B cell (primary cell): ENCODE results near the gene STEAP4. TPM values are rescaled to one million over a fixed set of nuclear protein-coding genes. Genes with fewer than 3 reads are reported as not detected.

ENCODE experiments used
- ATAC-seq: fragments of 200-7000 bp; cut with Tn5 transposase; one replicate; pipeline ENCODE4 v1.10.0; 2021; ENCODE audit warnings: low read depth, mild to moderate bottlenecking, moderate number of reproducible peaks, moderate library complexity
- CTCF ChIA-PET: fragments of 350-600 bp; sonication (Branson Sonifier 250); formaldehyde crosslinking; loops from one replicate; lab custom pipeline; 2021; ENCODE audit warnings: antibody characterized with exemption, inconsistent platforms; lab: Charles Lee
- POLR2A ChIA-PET: fragments of 350-600 bp; sonication (Branson Sonifier 250); formaldehyde crosslinking; loops from one replicate; lab custom pipeline; 2021; ENCODE audit warnings: antibody characterized with exemption; lab: Charles Lee
- DNase-seq: peaks from one replicate; pipeline ENCODE4 v3.0.0; 2013
- H2AFZ ChIP-seq: 2 replicates; pipeline ENCODE4 v1.6.1; 2012; ENCODE audit warnings: mild to moderate bottlenecking, low read depth, low read length; ENCODE audit not compliant: insufficient read depth, poor library complexity, severe bottlenecking
- H3K27ac ChIP-seq, 2 donors: 1 replicate in 1 of 2; 2 replicates in 1 of 2; pipeline ENCODE4 v1.5.1; 2012 to 2013; ENCODE audit warnings: low read length in 2 of 2, mild to moderate bottlenecking in 2 of 2, moderate library complexity in 1 of 2
- H3K27me3 ChIP-seq, 4 experiments: fragments of 200-600 bp in 1 of 4; sonication (generic) in 1 of 4; replicated peaks in 1 of 4; 1 replicate in 2 of 4; 2 replicates in 2 of 4; pipeline versions ENCODE4 v1.6.1 to v1.7.0; 2013 to 2016; ENCODE audit warnings: low read length in 3 of 4, mild to moderate bottlenecking in 2 of 4, mixed read lengths in 1 of 4, moderate library complexity in 1 of 4; ENCODE audit not compliant: insufficient read depth in 4 of 4, control insufficient read depth in 3 of 4; ENCODE audit errors: control extremely low read depth in 1 of 4
- H3K36me3 ChIP-seq, 2 experiments: replicated peaks in 1 of 2; 1 replicate in 1 of 2; 2 replicates in 1 of 2; pipeline versions ENCODE4 v1.6.1 to v1.7.1; 2013; ENCODE audit warnings: low read length in 1 of 2; ENCODE audit not compliant: insufficient read depth in 2 of 2, control insufficient read depth in 1 of 2; ENCODE audit errors: control extremely low read depth in 1 of 2, extremely low read depth in 1 of 2
- H3K4me1 ChIP-seq, 2 donors: fragments of 200-600 bp in 1 of 2; sonication (generic) in 1 of 2; 1 replicate in 1 of 2; 2 replicates in 1 of 2; pipeline versions ENCODE4 v1.5.1 to v1.6.1; 2013 to 2017; ENCODE audit warnings: low read length in 2 of 2; ENCODE audit not compliant: control insufficient read depth in 2 of 2, insufficient read depth in 2 of 2
- H3K4me2 ChIP-seq: replicated peaks from 2 replicates; pipeline ENCODE3; 2012; ENCODE audit warnings: mild to moderate bottlenecking, low read depth, low read length; ENCODE audit not compliant: poor library complexity, severe bottlenecking
- H3K4me3 ChIP-seq, 5 experiments: fragments of 200-600 bp in 1 of 5; sonication (generic) in 1 of 5; 1 replicate in 3 of 5; 2 replicates in 2 of 5; pipeline versions ENCODE4 v1.5.1 to v1.7.0; 2011 to 2016; ENCODE audit warnings: low read length in 4 of 5, mild to moderate bottlenecking in 4 of 5, low read depth in 2 of 5, control low read depth in 1 of 5, moderate library complexity in 1 of 5; ENCODE audit not compliant: insufficient read depth in 1 of 5; ENCODE audit errors: control extremely low read depth in 1 of 5, extremely low read depth in 1 of 5
- H3K79me2 ChIP-seq: fragments of 200-600 bp; sonication (generic); one replicate; pipeline ENCODE4 v1.6.0; 2016; ENCODE audit warnings: low read length; ENCODE audit not compliant: control insufficient read depth, insufficient read depth
- H3K9ac ChIP-seq: fragments of 200-600 bp; sonication (generic); 2 replicates; pipeline ENCODE4 v1.6.1; 2017; ENCODE audit warnings: mild to moderate bottlenecking, low read length, moderate library complexity
- H3K9me3 ChIP-seq, 3 donors: one replicate each; pipeline versions ENCODE4 v1.6.1 to v1.7.1; 2013; ENCODE audit warnings: low read length in 2 of 3; ENCODE audit not compliant: control insufficient read depth in 2 of 3, insufficient read depth in 1 of 3; ENCODE audit errors: control extremely low read depth in 1 of 3
- H4K20me1 ChIP-seq: 2 replicates; pipeline ENCODE4 v1.6.0; 2012; ENCODE audit warnings: mild to moderate bottlenecking, low read length; ENCODE audit not compliant: insufficient read depth, control insufficient read depth, poor library complexity, severe bottlenecking
- H3K27ac Mint-ChIP-seq: one replicate; pipeline ENCODE4 v1.8.0; 2021; ENCODE audit warnings: mixed read lengths
- H3K27me3 Mint-ChIP-seq: one replicate; pipeline ENCODE4 v1.8.0; 2021; ENCODE audit warnings: mixed read lengths
- H3K4me1 Mint-ChIP-seq: one replicate; pipeline ENCODE4 v1.8.0; 2021; ENCODE audit warnings: mixed read lengths
- H3K4me3 Mint-ChIP-seq: one replicate; pipeline ENCODE4 v1.8.0; 2021; ENCODE audit warnings: mixed read lengths
- H3K9me3 Mint-ChIP-seq: one replicate; pipeline ENCODE4 v1.8.0; 2022; ENCODE audit warnings: mixed read lengths; ENCODE audit not compliant: insufficient read depth
- CTCF ChIP-seq: fragments of 200-600 bp; IDR thresholded peaks from one replicate; pipeline ENCODE4 v1.8.0; 2022; ENCODE audit warnings: antibody characterized with exemption, mild to moderate bottlenecking
- EZH2 ChIP-seq: IDR thresholded peaks from 2 replicates; pipeline ENCODE4 v1.6.1; 2012; ENCODE audit warnings: borderline replicate concordance, low read depth, mild to moderate bottlenecking, moderate library complexity, low read length; ENCODE audit not compliant: insufficient read depth, poor library complexity, severe bottlenecking
- WGBS: methylation state at CpG from one replicate; pipeline ENCODE4 v1.1.5; 2013; ENCODE audit warnings: missing lambda C conversion rate; ENCODE audit not compliant: insufficient coverage; 5-methylcytosine and 5-hydroxymethylcytosine counted together
- intact Hi-C: fragments of 100-400 bp; cut with micrococcal nuclease; formaldehyde crosslinking; loops from one replicate; pipeline ENCODE4 v1.10.0; 2022
- polyA plus RNA-seq: library from polyadenylated mRNA; depleted of rRNA; stranded (reverse); fragments of >200 nt; gene quantifications from 2 replicates; pipeline ENCODE4 v1.2.3, GENCODE V29; 2012
- total RNA-seq, 2 donors: library from RNA; stranded (reverse); fragments of 120-200 nt in 1 of 2; gene quantifications; 1 replicate in 1 of 2; 2 replicates in 1 of 2; pipeline versions ENCODE4 v1.2.3 to v1.2.4, GENCODE V29; 2013 to 2022

The STEAP4 gene
- total and polyA plus RNA-seq, 2 donors (not counting 1 experiment from before 2014, with no cell fraction given) = 0.04 TPM; not detected in 1

- Mint-ChIP-seq H3K9me3 (no peaks in the 10 kb centered on the region), H3K4me3 (no peak overlapping the region), H3K4me1 (no peaks in the 10 kb centered on the region), H3K27me3 (peaks cover 7% of the 10 kb centered on the region), H3K27ac (no peak overlapping the region)
- no peaks in the 10 kb centered on the region for H3K9me3 ChIP-seq
- no peaks in the 10 kb centered on the region for H4K20me1 ChIP-seq
- no peak overlapping the region for H3K27ac ChIP-seq
- no peaks in the 10 kb centered on the region for H3K27me3 ChIP-seq
- ChIA-PET POLR2A (no interaction called here), CTCF (no interaction called here)
- intact Hi-C loops = no loop called here
- no peaks in the 10 kb centered on the region for H3K36me3 ChIP-seq
- H3K79me2 ChIP-seq = no peaks in the 10 kb centered on the region
- H3K4me3 ChIP-seq = no peak overlapping the region
- H2AFZ ChIP-seq = no peak overlapping the region
- H3K9ac ChIP-seq = no peak overlapping the region
- H3K4me2 ChIP-seq = no peak overlapping the region
- WGBS = 100% methylated on average over 1 of the region's 11 CpGs
- ATAC-seq (no peak), DNase-seq (peak; percentile 11)
- TF ChIP-seq EZH2 = no peak
- TF ChIP-seq CTCF = no peak
- H3K4me1 ChIP-seq = no peaks in the 10 kb centered on the region
Observed at GRCh38 chr7:88291398-88292173, 15.1 kb downstream of the STEAP4 start.

GRCh38 chr7:88290491-88290890 is 16.2 kb downstream of the STEAP4 start:
- Histone ChIP-seq H4K20me1 (no peaks in the 10 kb centered on the region), H3K9ac (no peak overlapping the region), H3K36me3 (no peaks in the 10 kb centered on the region), H2AFZ (no peak overlapping the region), H3K9me3 (no peaks in the 10 kb centered on the region), H3K4me2 (no peak overlapping the region), H3K4me3 (no peak overlapping the region), H3K27me3 (no peaks in the 10 kb centered on the region), H3K4me1 (no peaks in the 10 kb centered on the region), H3K27ac (no peak overlapping the region), H3K79me2 (no peaks in the 10 kb centered on the region)
- 95% methylated on average over 2 of the region's 4 CpGs for WGBS
- POLR2A ChIA-PET = no interaction called here
- H3K27ac Mint-ChIP-seq = no peak overlapping the region
- peaks cover 7% of the 10 kb centered on the region for H3K27me3 Mint-ChIP-seq
- H3K9me3 Mint-ChIP-seq = no peaks in the 10 kb centered on the region
- ATAC-seq (no peak), DNase-seq (no peak)
- TF ChIP-seq CTCF = no peak
- no peak for TF ChIP-seq EZH2
- no peaks in the 10 kb centered on the region for H3K4me1 Mint-ChIP-seq
- no peak overlapping the region for H3K4me3 Mint-ChIP-seq
- intact Hi-C loops = no loop called here
- CTCF ChIA-PET = no interaction called here
